Panc1 (cell line): ENCODE data around the gene SDC4.

Experiments
- CTCF ChIP-seq: fragments of 450-650 bp; IDR thresholded peaks from 2 replicates; pipeline ENCODE4 v1.5.1; 2017; ENCODE audit warnings: mild to moderate bottlenecking
- POLR2AphosphoS5 ChIP-seq: IDR thresholded peaks from 2 replicates; pipeline ENCODE4 v1.6.1; 2012; ENCODE audit warnings: mild to moderate bottlenecking, low read depth, low read length, moderate library complexity
- TF ChIP-seq, protein P1 (sequence below), 2 experiments: IDR thresholded peaks; 2 replicates each; pipeline ENCODE4 v1.6.1; 2011 to 2012; ENCODE audit warnings: low read depth in 2 of 2, control low read depth in 1 of 2, low read length in 1 of 2, mild to moderate bottlenecking in 1 of 2, moderate library complexity in 1 of 2; ENCODE audit not compliant: insufficient read depth in 1 of 2

- TF ChIP-seq, protein P1, sequence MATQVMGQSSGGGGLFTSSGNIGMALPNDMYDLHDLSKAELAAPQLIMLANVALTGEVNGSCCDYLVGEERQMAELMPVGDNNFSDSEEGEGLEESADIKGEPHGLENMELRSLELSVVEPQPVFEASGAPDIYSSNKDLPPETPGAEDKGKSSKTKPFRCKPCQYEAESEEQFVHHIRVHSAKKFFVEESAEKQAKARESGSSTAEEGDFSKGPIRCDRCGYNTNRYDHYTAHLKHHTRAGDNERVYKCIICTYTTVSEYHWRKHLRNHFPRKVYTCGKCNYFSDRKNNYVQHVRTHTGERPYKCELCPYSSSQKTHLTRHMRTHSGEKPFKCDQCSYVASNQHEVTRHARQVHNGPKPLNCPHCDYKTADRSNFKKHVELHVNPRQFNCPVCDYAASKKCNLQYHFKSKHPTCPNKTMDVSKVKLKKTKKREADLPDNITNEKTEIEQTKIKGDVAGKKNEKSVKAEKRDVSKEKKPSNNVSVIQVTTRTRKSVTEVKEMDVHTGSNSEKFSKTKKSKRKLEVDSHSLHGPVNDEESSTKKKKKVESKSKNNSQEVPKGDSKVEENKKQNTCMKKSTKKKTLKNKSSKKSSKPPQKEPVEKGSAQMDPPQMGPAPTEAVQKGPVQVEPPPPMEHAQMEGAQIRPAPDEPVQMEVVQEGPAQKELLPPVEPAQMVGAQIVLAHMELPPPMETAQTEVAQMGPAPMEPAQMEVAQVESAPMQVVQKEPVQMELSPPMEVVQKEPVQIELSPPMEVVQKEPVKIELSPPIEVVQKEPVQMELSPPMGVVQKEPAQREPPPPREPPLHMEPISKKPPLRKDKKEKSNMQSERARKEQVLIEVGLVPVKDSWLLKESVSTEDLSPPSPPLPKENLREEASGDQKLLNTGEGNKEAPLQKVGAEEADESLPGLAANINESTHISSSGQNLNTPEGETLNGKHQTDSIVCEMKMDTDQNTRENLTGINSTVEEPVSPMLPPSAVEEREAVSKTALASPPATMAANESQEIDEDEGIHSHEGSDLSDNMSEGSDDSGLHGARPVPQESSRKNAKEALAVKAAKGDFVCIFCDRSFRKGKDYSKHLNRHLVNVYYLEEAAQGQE (IDR thresholded peaks at IDR 0.05; ENCODE audit: insufficient read depth in 1 of 2, low read depth in 2 of 2, low read length in 1 of 2): no peak
- TF ChIP-seq POLR2AphosphoS5: no peak
- peak; percentile 19; the same call in 1 of the 2 replicates for TF ChIP-seq CTCF
Measured at GRCh38 chr20:45305262-45305661, 43.0 kb downstream of the SDC4 start.
